Smooth muscle cell of the brain vasculature (primary cell): Measurements from ENCODE around the gene ARHGAP6.
"Not testable (repeated sequence)": the region's sequence is repeated elsewhere in the genome, so short reads cannot be mapped to it uniquely, and the experiment has no call there.

Source experiments
- DNase-seq: peaks from one replicate; pipeline ENCODE4 v3.0.0-alpha.2; 2012; ENCODE audit warnings: low read depth, low spot score

Gene ARHGAP6

DNA sequence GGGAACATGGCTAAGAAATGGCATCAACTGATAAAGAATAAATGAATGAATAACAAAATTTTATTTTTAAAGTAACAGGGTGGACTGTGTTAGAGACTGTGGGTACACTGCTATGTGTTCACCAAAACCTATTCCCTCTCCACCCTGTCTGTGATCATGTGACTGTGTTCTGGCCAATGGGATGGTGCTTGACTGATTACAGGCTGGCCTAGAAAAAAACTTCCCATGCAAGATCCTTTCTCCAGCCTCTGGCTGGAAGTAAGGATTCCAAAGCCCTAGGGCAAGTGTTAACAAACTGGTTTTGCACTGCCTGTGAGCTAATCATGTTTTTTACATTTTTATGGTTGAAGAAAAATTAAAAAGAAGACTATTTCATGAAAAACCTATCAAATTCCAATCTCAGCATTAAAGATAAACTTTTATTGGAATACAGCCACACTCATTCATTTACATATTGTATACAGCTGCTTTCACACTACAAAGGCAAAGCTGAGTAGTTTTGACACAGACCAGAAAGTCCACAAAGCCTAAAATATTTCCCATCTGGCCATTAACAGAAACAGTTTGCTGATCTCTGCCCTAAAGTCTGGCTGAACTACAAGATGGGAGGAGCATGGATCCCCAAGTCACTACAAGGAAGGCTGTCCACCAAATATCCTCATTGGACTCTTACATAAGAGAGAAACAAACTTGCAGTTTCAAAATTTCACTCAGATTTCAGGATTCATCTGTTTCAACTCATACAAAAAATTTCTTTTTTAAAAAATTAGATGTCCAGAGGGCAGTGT lies 133.2 kb downstream of the ARHGAP6 start:
- no peak for DNase-seq

DNA sequence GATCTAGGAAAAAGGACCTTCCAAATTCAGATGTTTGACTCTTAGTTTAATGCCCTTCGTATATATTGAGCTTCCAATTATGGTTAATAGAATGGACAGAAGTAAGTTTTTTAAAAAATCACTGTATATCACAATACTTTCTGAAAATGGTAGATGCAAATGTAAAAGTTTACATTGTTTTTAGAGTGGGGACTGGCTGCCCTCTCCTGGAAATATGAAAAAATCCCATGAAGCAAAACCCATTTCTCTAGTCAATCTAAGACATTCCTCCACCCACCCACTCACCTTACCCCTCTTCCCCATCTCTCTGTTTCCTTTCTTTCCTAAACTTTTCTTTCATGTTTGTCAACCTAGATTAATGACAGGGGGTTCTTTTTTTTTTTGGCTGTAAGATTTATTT lies 134.5 kb downstream of the ARHGAP6 start:
- no peak for DNase-seq

- DNase-seq = no peak
Observed at GRCh38 chrX:11530621-11531020, 135.1 kb downstream of the ARHGAP6 start.

GRCh38 chrX:11528623-11529022 lies 137.1 kb downstream of the ARHGAP6 start:
- no peak for DNase-seq

DNA sequence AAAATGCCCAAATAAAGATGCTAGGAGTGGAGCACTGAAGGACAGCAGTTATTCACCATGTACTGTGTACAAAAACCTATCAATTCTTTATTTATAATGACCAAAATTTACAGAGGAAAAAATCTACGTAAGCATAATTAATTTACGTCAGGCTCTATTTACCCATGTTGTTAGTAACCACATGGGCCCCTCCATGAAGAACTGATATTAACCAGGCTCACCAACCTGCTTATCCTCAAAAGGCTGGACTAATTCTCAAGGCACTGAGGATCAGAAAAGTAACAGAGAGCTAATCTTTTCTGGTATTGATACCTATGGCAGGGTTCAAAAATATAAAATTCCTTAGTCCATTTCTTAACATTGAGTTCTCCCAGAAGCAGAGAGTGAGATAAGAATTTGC lies 140.0 kb downstream of the ARHGAP6 start:
- DNase-seq = no peak

GRCh38 chrX:11519234-11519633 lies 146.5 kb downstream of the ARHGAP6 start:
- DNase-seq = not testable (repeated sequence)

GRCh38 chrX:11509786-11510185 lies 155.9 kb downstream of the ARHGAP6 start:
- DNase-seq = no peak

DNA sequence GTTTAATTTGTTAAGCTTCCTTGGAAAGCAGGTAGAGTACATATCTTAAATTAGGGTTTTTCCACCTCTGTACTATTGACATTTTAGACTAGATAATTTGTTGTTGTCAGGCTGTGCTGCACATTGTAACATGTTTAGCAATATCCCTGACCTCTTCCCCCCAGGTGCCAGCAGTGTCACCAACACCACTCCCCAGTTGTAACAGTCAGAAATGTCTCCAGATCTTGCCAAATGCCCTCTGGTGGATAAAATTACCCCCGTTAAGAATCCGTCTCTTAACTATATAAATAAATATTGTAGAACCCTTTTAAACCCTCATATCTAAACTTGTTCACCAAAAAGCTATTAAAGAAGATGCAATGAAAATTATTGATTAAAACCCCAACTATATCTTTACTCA lies 161.5 kb downstream of the ARHGAP6 start:
- no peak for DNase-seq

- DNase-seq = no peak
Observed at GRCh38 chrX:11499076-11500044, 166.4 kb downstream of the ARHGAP6 start.

- not testable (repeated sequence) for DNase-seq
Observed at GRCh38 chrX:11491375-11491774, 174.3 kb downstream of the ARHGAP6 start.

DNA sequence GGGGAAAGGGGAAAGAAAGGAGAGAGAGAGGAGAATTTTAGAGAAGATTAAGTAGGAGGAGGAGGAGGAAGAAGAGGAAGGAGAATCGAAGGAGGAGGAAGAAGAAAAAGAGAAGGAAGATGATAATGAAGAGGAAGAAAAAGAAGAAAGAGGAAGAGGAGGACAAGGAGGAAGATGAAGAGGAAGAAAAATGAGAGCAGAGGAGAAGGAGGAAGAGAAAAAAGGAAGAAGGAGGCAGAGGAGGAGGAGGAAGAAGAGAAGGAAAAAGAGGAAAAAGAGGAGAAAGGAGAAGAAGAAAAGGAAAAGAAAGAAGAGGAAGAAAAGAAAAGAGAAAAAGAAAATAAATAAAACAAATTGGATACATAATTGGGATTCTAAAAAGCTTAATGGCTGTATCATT lies 181.4 kb downstream of the ARHGAP6 start:
- no peak for DNase-seq

GRCh38 chrX:11481035-11481434 lies 184.7 kb downstream of the ARHGAP6 start:
- no peak for DNase-seq

DNA sequence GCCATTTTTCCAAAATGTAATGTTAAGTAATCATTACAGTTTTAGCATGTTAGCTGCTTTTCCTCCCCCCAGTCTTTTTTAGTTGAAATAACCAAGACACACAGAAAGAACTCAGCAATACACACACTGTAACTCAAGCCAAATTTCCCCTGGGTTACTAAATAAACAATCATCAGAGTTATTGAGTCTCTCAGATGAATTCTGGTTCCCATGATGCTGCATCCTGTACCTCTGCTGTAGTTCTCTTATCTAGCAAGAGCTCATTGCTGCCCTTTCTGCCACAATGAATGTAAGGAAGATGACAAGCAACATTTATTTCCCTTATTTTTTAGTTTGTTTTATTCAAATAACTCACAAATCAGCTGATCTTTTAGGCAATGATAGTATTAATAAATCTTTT lies 185.1 kb downstream of the ARHGAP6 start:
- no peak for DNase-seq

- no peak for DNase-seq
Observed at GRCh38 chrX:11478911-11479310, 186.8 kb downstream of the ARHGAP6 start.

DNA sequence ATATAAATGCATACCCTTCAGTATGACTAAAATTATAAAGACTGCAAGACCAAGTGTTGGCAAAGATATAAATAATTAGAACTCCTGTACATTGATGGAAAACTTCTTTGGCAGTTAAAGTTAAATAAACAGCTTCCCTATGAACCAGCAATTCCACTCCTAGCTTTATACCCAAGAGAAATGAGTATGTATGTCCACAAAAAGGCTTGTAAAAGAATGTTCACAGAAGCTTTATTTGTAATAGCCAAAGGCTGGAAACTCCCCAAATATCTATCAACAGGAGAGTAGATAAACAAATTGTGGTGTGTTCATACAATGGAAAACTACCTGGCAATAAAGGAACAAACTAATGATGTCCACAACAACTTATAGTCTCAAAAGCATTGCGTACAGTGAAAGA lies 187.7 kb downstream of the ARHGAP6 start:
- no peak for DNase-seq

- no peak for DNase-seq
Observed at GRCh38 chrX:11474576-11474975, 191.1 kb downstream of the ARHGAP6 start.

GRCh38 chrX:11474021-11474420 lies 191.7 kb downstream of the ARHGAP6 start:
- DNase-seq = no peak

GRCh38 chrX:11472879-11473278 lies 192.8 kb downstream of the ARHGAP6 start:
- no peak for DNase-seq

DNA sequence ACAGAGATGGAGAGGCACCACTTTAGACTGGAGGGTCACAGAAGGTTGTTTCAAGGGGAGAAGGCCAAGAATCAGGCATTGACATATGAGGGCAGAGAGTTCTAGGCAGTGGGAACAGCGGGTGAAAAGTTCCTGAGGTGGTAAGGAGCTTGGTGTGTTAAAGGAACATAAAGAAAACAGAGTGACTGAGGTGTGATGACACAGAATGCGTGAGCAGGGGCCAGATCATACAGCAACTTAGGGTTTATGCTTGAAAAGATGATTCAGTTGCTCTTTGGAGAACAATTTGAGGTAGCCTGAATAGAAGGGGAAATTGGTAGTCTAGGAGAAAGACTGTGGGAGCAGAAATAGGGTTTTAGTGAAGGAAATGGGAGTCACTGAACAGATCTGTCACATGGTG lies 193.3 kb downstream of the ARHGAP6 start:
- DNase-seq = no peak

DNA sequence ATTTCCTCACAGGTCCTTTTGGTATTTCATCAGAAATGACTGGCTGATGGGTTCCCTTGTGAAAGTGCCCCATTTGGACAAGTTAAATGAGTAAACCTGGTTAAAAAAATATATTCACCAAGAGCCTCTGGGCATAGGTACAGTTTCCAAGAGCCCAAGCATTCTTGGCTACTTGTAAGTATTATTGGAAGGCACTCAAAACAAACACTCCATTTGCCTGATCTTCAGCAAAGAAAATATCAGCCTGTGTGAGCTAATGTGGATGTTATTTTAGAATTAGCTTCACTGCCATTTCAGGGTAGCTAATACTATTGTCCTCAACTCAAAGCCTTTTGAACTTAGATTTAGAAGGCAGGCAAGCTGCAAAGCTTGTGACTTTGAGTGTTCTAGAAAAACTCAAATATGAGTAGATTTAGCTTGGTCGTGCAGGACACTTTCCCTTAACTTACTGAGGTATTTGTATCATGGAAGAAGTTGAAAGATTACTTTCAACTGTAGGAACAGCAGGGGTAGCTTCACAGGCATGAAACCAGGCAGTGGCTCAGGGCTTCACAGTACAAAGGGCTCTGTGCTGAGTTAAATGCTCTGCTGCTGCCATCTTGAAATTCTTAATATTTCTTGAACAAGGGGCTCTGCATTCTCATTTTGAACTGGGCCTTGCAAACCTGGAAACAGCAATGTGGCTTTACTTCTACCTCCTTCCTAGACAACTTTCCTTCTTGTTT lies 195.3 kb downstream of the ARHGAP6 start:
- no peak for DNase-seq

DNA sequence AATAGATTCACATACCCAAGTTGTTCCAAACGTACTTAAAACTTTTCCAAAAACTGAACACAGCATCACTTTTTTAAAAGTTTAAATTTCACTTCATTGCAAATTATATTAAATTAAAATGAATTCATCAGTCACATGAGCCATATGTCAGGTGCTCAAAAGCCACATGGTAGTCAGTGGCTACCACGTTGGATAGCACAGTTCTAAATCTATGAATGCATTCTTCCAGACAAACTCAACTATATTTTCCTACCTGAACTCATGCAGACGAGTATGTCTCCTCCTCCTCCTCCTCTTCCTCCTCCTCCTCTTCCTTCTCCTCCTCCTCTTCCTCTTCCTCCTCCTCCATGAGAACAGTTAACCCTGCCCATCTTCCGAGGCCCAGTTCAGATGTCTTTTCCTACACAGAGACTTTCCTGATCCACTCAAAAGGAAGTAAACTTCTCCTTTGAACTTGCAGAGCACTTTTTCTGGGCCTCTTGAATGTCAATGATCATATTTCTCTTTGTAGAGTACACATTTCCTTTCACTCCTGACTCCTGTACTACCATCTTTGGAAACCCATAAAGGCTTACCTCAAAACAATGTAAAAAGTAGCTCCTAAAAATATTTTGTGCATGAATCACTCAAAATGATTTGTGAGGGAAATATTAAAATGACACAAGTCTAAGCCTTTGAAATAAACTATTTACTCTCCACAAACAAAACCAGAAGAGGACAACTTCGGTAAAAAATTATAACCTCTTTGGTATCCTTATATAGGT lies 199.9 kb downstream of the ARHGAP6 start:
- no peak for DNase-seq
